Tibial artery (tissue), 4 donors: ENCODE data around the gene CARD14.

Source experiments
- DNase-seq, 2 donors: peaks; one replicate each; pipeline ENCODE4 v3.0.0-alpha.2; 2019
- H3K27ac ChIP-seq, 2 donors: fragments of 200-600 bp; sonication (generic) in 1 of 2; 1 replicate in 1 of 2; 2 replicates in 1 of 2; pipeline ENCODE4 v1.5.1; 2018 to 2019; ENCODE audit warnings: mild to moderate bottlenecking in 1 of 2
- H3K27me3 ChIP-seq, 2 donors: fragments of 200-600 bp; sonication (generic) in 1 of 2; one replicate each; pipeline versions ENCODE4 v1.5.1 to v1.6.0; 2016 to 2019
- H3K36me3 ChIP-seq, 3 donors: fragments of 200-600 bp; sonication (generic) in 2 of 3; one replicate each; pipeline ENCODE4 v1.5.1; 2016 to 2019; ENCODE audit warnings: mild to moderate bottlenecking in 2 of 3
- H3K4me1 ChIP-seq, 4 donors: fragments of 200-600 bp; sonication (generic) in 2 of 4; 1 replicate in 3 of 4; 2 replicates in 1 of 4; pipeline ENCODE4 v1.5.1; 2016 to 2019
- H3K4me3 ChIP-seq, 2 donors: fragments of 200-600 bp; sonication (generic) in 1 of 2; 1 replicate in 1 of 2; 2 replicates in 1 of 2; pipeline ENCODE4 v1.5.1; 2018 to 2019; ENCODE audit warnings: mild to moderate bottlenecking in 2 of 2
- H3K9me3 ChIP-seq, 3 donors: fragments of 200-600 bp; sonication (generic) in 1 of 3; one replicate each; pipeline ENCODE4 v1.5.1; 2016 to 2019
- intact Hi-C: fragments of 100-400 bp; cut with DNase I; formaldehyde crosslinking; loops from one replicate; pipeline ENCODE4 v1.15.0; 2023; ENCODE audit warnings: low total_unique reads
- TF ChIP-seq, protein P1 (sequence below), 2 experiments: fragments of 200-600 bp in 1 of 2; fragments of 450-650 bp in 1 of 2; IDR thresholded peaks; one replicate each; pipeline ENCODE4 v1.5.1; 2017 to 2019; ENCODE audit warnings: antibody characterized with exemption in 2 of 2, mild to moderate bottlenecking in 1 of 2, moderate library complexity in 1 of 2

CARD14 gene

DNA sequence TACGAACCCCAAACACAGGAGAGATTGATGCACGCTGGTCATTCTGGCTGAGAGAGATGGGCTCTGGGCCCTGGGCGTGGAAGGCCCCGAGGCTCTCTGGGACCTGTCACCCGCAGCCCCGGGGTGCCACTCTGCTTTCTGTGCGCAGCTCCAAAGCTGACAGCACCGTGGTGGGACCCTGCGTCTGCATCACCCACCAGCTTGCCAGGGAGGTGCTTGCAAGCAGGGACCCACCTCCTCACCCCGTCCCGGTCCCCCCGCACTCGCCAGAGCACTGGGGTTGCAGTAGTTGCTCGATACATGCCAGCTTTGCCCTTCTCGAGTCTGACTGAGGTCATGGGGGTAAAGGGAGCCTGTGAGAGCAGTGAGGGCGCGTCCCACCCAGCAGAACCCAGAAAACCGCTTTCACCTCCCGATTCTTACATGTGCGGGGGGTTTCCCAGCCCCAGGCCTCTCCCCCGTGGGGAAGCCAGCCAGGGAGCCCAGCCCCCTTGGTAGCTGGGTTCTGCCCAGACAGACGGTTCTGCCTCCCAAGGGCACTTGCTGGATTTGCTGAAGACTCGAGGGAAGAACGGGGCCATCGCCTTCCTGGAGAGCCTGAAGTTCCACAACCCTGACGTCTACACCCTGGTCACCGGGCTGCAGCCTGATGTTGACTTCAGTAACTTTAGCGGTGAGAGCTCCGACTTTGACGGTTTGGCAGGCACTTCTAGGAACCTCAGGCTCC lies 12.5 kb downstream of the CARD14 start:
- Histone ChIP-seq H3K9me3 (no peaks in the 10 kb centered on the region), H3K4me1 (no peaks in the 10 kb centered on the region), H3K36me3 (no peaks in the 10 kb centered on the region), H3K27me3 (peaks cover 0 to 48% of the 10 kb centered on the region in 2 donors), H3K4me3 (no peak overlapping the region), H3K27ac (no peak overlapping the region)
- DNase-seq = no peak
- intact Hi-C loops = no loop called here
- TF ChIP-seq, protein P1, sequence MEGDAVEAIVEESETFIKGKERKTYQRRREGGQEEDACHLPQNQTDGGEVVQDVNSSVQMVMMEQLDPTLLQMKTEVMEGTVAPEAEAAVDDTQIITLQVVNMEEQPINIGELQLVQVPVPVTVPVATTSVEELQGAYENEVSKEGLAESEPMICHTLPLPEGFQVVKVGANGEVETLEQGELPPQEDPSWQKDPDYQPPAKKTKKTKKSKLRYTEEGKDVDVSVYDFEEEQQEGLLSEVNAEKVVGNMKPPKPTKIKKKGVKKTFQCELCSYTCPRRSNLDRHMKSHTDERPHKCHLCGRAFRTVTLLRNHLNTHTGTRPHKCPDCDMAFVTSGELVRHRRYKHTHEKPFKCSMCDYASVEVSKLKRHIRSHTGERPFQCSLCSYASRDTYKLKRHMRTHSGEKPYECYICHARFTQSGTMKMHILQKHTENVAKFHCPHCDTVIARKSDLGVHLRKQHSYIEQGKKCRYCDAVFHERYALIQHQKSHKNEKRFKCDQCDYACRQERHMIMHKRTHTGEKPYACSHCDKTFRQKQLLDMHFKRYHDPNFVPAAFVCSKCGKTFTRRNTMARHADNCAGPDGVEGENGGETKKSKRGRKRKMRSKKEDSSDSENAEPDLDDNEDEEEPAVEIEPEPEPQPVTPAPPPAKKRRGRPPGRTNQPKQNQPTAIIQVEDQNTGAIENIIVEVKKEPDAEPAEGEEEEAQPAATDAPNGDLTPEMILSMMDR (IDR thresholded peaks at IDR 0.05) = no peak

DNA sequence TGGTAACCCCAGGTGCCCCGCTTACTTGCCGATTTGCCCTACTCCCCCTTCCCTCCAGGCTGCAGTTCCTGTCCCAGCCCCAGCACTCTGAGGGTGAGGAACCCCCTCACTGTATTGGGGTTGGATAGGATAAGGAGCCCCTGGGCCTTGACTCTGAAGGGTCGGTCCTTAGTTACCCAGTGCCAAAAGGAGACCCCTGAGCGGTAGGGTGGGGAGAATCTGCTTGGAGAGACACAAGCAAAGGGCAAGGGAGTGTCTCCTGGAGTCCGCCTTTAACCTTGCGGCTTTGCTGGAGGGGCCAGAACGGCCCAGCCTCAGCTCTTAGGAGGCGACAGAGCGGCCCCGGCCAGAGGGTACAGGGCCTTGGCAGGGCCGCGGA lies 13.0 kb downstream of the CARD14 start:
- intact Hi-C loops = no loop called here
- DNase-seq = no peak
- H3K4me3 ChIP-seq = no peak overlapping the region
- no peaks in the 10 kb centered on the region for H3K36me3 ChIP-seq
- peaks cover 0 to 4% (median 3%) of the 10 kb centered on the region in 4 donors for H3K4me1 ChIP-seq
- no peak overlapping the region for H3K27ac ChIP-seq
- no peaks in the 10 kb centered on the region for H3K9me3 ChIP-seq
- TF ChIP-seq, protein P1 (IDR thresholded peaks at IDR 0.05) = no peak
- peaks cover 0 to 52% of the 10 kb centered on the region in 2 donors for H3K27me3 ChIP-seq

DNA sequence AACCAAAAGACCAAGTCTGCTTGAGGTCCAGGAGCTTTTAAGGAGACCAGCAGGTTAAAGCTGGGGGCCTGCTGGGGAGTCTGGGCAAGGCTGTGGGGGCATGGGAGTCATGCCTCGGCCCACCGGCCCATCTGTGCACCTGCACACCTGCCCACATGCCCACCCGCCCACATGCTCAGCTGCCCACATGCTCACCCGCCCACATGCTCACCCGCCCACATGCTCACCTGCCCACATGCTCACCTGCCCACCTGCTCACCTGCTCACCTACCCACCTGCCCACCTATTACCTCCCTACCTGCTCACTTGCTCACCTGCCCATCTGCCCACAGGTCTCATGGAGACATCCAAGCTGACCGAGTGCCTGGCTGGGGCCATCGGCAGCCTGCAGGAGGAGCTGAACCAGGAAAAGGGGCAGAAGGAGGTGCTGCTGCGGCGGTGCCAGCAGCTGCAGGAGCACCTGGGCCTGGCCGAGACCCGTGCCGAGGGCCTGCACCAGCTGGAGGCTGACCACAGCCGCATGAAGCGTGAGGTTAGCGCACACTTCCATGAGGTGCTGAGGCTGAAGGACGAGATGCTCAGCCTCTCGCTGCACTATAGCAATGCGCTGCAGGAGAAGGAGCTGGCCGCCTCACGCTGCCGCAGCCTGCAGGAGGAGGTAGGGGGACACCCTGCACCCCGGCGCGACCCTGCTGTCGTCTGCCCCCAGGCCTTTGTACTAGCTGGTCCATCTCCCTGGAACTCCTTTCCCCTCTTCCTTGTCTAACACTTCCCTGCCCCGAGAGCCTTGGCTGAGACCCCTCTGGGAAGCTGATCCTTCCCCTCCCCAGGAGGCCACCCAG lies 14.0 kb downstream of the CARD14 start:
- peaks cover 0 to 58% of the 10 kb centered on the region in 2 donors for H3K27me3 ChIP-seq
- TF ChIP-seq, protein P1 (IDR thresholded peaks at IDR 0.05) = no peak
- peaks cover 0 to 5% (median 4%) of the 10 kb centered on the region in 4 donors for H3K4me1 ChIP-seq
- DNase-seq = no peak
- H3K4me3 ChIP-seq = no peak overlapping the region
- no peaks in the 10 kb centered on the region for H3K36me3 ChIP-seq
- no peaks in the 10 kb centered on the region for H3K9me3 ChIP-seq
- intact Hi-C loops = no loop called here
- H3K27ac ChIP-seq = no peak overlapping the region

DNA sequence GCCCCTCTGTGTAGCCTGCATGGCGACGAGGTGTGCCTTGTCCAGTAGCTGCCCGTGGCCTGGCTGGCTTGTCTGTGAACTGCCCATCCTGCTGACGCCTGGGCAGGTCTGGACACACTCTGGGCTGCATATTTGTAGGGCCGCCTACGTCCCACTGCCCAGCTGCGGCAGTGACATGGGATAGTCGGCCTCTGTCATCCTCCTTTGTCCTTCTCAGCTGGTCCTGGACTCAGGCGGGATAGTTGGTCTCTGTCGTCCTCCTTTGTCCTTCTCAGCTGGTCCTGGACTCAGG lies 14.5 kb downstream of the CARD14 start:
- Histone ChIP-seq H3K27ac (no peak overlapping the region), H3K4me3 (no peak overlapping the region), H3K36me3 (no peaks in the 10 kb centered on the region), H3K27me3 (peaks cover 0 to 63% of the 10 kb centered on the region in 2 donors), H3K9me3 (no peaks in the 10 kb centered on the region), H3K4me1 (peaks cover 0 to 5% (median 4%) of the 10 kb centered on the region in 4 donors)
- DNase-seq = no peak
- intact Hi-C loops = no loop called here
- TF ChIP-seq, protein P1 (IDR thresholded peaks at IDR 0.05) = no peak

GRCh38 chr17:80185968-80186367 lies 16.1 kb downstream of the CARD14 start:
- Histone ChIP-seq H3K4me1 (peaks cover 0 to 5% (median 4%) of the 10 kb centered on the region in 4 donors), H3K27ac (no peak overlapping the region), H3K36me3 (no peaks in the 10 kb centered on the region), H3K27me3 (peaks cover 0 to 69% of the 10 kb centered on the region in 2 donors), H3K4me3 (no peak overlapping the region), H3K9me3 (no peaks in the 10 kb centered on the region)
- TF ChIP-seq, protein P1 (IDR thresholded peaks at IDR 0.05) = no peak
- intact Hi-C loops = no loop called here
- no peak for DNase-seq
